ENCODE measurements around the gene ODAD4.
"Not testable (repeated sequence)": the region's sequence is repeated elsewhere in the genome, so short reads cannot be mapped to it uniquely, and the experiment has no call there.

The ODAD4 gene

DNA sequence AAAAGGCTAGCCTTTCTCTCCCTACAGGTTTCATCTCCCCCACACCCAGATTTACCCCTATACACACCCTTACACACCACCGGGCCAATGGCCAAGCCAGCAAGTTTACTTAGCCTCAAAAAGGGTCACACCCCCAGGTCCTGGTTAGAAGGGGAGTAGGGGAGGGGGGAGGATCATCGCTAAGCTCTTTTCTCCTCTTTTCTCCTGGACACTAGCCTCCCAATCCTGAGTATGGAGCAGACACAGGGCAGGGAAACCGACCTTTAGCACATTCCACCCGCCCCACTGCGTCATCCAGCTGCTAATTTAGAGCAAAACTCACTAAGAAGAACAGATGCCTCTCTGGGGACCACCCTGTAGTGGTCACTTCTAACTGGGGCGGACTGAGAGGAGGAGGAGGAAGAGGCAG lies 16.1 kb upstream of the ODAD4 start:
- no peak for DNase-seq

DNA sequence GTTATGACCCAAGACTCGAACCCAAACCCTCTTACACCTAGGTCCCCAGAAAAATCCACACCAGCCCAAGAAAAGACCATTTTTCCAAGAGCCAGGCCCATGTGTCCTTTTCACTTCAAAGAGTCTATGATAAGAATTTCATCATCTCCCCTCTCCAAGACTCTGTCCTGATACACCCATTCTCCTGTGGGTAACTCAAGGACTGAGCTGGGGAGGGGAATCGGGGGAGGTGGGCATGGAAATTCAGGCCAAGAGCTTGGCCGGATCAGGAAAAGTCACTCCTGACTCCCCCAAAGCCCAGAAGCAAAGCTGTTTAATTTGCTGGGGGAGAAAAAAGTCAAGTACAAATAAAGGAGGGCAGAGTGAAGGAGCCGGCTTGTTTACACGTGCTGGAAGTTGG lies 15.4 kb upstream of the ODAD4 start:
- DNase-seq, result no peak

DNA sequence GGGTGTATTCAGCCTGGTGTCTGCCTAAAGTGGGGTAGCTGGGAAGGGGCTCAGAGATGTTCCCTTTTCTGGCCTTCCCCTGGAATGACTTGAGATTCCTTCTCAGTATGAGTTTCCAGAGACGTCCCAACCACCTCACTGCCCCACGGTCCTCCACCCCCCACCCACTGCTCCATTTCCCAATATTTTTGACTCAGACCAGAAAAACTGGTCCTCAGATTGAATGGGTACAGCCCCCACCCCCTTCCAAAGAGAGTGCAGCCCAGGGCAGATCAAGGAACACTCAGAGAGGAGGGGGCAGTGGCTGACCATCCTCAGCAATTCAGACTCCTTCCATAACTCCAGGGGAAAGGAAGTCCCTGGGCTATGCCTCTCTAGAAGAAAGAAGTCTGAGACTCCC lies 14.9 kb upstream of the ODAD4 start:
- DNase-seq, result no peak

DNA sequence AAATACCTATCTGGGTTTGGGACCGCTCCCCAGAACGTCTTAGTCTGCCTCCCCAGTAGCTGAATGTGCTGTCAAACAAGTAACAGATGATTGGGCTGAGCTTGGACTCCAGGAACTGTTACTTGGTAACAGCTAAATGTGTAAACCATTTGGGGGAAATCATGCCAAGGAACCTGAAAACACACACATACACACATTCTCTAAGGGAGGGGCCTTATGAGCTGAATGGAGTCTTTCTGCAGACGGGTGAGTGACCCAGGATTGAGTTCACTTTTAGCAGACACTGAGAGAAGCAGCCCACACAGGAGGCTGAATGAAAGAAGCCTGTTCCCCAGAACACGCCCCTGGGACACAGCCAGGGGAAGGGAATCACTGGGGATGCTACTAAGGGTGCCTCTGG lies 13.2 kb upstream of the ODAD4 start:
- no peak for DNase-seq

DNA sequence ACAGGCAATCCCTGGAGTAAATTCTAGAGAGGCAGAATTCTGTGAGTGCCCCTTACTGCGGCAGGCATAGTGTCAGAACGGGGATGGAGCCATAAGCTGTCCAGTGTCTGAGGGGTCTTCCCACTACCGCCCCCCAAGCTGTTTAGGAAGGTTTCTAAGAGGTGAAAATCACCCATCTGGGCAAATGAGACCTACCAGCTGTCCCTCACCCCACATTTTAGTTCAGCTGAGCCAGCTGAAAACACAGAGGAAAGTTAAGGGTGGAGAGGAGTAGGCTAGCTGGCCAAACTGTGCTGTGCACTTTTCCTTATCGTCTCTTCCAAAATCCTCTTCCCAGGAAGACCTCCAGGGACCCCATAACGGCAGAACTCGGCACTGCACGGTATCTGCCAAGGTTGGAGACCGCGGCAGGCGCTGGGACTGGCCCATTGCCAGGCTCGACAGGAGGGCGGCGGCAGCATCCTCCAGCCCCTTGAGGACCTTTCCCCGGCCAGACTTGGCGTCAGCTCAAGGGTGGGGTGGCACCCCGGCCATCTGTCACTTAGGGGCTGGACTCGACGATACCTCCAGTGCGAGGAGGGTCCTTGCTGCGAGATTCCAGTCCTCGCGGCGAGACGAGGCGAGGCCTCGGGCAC lies 12.6 kb upstream of the ODAD4 start:
- no peak for DNase-seq

DNA sequence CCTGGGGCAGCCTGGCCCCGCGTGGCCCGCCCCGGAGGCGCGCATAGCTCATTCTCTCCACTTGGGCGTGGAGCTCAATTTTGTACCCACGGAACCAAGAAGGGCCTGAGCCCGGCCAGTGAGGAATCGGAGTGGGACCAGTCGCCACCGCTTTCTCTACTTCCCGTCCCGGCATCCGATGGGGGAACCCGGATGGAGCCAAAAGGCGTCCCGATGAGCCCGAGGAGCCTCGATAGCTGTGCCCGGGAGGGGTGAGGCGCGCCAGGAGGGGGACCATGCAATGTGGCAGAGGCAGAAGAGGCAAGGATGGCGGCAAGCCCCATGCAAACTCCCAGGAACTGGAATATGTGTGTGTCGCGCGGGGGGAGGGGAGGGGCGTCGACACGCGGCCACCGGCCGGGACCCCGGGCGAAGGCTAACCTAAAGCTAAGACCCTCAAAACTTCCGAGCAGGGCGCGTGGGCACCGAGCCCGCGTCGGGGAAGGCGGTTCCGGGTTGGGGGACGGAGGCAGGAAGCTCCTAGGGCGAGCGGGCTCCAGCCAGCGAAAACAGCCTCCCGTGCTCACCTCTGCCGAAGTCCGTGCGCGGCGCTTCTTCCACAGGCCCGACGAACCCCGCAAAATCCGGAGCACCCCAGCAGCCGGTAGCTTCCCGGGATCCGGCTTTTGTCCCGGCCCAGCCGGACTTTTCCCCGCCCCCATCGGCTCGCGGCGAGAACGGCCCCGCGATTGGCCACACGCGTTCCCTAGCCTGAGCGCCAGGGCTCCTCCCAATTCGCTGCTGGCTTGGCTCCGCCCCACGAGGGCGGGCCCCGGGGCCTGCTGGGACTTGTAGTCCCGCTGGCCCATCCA lies 11.9 kb upstream of the ODAD4 start, which contains the start of gene ACLY:
Gene ACLY, minus strand, starts transcription at position 638 of the 851 bp plus-strand sequence. CDS start 5,078 bp downstream, outside the sequence.
- peak; percentile 91 for DNase-seq

DNA sequence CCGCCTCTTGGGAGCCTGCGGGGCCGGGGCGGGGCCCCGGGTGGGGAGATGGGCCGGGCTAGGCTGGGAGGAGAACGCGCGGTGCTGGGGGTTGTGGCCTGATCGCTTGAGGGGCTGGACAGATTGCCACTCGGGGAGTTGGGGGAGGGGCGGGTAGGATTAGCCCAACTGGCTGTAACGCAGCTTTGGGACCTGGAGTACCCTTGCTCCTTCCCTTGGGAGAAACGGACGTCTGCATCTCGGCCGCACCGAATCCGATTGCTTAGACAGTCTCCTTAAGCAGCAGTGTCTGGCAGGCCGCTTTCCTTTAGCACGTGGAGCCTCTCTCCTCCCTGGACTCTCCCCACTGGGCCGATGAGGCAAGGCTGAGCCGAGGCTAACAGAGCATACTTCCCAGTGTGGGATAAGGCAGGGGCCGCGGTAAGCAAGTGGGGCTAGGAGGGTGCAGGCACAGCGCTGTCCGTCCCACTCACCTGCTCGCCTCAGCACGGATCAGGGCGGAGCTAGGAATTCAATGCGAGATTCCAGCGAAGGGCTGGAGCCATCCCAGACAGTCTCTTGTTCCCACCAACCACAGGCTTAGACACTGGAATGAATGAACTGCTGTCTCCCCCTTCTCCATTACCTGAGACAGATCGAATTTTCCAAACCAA lies 11.1 kb upstream of the ODAD4 start:
- DNase-seq, result no peak

DNA sequence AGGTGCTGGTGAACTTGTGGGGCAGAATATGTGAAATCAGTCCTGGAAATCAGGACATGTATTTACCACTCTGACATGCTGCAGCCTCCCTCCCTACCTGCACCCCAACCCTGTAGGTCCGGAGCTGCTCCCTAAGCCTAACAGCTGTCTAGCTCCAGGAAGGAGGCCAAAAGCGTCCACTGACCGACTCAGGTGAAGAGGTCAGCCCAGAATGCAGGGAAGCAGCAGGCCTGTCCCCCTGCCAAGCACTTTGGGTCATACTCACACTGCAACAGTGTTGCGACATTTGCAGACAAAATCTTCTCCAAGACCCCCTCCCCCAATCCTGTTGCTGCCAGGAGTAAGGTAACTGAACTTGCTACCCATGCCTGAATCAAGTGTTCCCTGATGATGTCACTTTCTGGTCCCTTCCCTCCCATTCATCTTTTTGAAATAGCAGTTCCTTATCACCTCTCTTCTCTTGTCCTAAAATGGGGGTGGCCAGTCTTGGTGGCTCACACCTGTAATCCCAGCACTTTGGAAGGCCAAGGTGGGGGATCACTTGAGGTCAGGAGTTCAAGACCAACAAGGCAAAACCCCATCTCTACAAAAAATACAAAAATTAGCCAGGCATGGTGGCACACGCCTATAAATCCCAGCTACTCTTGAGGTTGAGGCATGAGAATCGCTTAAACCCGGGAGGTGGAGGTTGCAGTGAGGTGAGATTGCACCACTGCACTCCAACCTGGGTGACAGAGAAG lies 10.4 kb upstream of the ODAD4 start:
- DNase-seq, result no peak

DNA sequence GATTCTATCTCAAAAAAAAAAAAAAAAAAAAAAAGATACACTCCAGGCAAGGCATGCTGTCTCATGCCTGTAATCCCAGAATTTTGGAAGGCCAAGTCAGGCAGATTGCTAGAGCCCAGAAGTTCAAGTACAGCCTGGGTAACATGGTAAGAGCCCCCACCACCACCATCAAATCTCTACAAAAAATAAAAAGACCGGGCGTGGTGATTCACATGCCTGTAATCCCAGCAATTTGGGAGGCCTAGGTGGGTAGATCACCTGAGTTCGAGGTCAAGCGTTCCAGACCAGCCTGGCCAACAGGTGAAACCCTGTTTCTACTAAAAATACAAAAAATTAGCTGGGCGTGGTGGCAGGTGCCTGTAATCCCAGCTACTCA lies 9.8 kb upstream of the ODAD4 start:
- DNase-seq, result no peak

DNA sequence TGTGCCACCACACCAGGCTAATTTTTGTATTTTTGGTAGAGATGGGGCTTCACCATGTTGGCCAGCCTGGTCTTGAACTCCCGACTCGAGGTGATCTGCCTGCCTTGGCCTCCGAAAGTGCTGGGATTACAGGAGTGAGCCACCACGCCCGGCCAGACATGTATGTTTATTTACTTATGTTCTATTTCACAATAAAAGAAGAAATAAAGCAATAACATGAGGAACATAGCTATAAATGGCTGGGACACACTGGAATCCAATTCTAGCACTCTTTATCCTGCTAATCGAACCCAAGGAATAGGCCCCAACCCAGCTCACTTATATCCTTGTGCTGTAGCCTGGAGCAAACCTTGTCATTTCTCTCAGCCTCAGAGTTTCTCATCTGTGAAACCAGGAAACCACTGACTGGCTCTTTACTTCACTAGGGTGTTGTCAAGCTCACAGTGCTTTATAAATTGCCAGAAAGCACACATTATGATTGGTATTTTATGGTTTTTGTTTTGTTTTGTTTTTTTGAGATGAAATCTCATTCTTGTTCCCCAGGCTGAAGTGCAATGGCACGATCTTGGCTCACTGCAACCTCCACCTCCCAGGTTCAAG lies 4.3 kb upstream of the ODAD4 start:
- DNase-seq, result no peak

DNA sequence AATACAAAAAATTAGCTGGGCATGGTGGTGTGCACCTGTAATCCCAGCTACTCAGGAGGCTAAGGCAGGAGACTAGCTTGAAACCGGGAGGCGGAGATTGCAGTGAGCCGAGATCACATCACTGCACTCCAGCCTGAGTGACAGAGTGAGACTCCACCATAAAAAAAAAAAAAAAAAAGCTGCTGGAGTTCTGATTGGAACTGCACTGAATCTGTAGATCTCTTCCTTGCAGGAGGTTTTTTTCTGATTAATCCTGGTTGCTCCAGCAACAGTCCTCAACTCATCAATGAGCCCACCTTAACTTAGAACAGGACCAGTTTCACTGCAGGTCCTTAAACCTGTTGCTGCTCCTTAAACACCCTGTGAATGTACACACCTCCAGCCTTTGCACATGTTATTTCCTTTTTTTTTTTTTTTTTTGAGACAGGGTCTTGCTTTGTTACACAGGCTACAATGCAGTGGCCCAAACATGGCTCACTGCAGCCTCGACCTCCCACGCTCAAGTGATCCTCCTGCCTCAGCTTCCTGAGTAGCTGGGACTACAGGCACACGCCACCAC lies 1.6 kb upstream of the ODAD4 start:
- no peak for DNase-seq

DNA sequence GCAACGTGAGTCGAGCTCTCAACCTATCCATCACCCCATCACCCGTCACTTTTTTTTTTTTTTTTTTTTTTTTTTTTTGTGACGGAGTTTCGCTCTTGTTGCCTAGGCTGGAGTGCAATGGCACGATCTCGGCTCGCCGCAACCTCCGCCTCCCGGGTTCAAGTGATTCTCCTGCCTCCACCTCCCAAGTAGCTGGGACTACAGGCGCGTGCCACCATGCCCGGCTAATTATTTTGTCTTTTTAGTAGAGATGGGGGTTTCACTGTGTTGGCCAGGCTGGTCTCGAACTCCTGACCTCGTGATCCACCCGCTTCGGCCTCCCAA lies 378 bp downstream of the ODAD4 start:
- not testable (repeated sequence) for DNase-seq

DNA sequence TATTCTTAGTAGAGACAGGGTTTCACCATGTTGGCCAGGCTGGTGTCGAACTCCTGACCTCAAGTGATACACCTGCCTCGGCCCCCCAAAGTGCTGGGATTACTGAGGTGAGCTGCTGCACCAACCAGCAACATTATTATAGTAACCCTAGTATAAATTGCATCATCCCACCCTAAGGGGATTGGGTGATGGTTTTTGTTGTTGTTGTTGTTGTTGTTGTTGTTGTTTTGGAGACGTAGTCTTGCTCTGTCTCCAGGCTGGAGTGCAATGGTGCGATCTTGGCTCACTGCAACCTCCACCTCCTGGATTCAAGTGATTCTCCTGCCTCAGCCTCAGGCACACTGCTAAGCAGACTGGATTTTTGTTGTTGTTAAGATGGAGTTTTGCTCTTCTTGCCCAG lies 1.3 kb downstream of the ODAD4 start:
- DNase-seq, result not testable (repeated sequence)

DNA sequence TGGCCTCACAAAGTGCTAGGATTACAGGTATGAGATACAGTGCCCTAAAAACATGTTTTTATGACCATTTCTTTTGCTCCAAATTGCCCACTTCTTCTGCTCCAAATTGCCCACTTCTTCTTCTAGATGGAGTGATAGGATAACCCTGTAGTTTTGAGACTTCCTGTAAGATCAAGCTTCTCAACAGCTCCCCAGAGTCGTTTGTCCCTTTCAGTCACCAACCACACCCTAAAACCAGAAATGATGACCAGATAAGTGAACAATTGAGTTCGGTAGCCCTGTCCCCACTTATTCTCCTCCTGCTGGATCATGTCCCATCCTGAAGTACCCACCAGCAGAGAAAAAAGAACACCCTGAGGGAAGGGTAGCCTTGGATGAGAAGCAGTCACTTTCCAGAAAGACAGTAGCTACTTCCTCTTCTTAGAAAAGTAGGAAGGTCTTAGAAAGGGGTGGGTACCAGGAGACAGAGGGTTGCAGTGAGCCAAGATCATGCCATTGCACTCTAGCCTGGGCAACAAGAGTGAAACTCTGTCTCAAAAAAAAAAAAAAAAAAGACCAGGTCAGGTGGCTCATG lies 2.5 kb downstream of the ODAD4 start:
- peak; percentile 14 for DNase-seq

DNA sequence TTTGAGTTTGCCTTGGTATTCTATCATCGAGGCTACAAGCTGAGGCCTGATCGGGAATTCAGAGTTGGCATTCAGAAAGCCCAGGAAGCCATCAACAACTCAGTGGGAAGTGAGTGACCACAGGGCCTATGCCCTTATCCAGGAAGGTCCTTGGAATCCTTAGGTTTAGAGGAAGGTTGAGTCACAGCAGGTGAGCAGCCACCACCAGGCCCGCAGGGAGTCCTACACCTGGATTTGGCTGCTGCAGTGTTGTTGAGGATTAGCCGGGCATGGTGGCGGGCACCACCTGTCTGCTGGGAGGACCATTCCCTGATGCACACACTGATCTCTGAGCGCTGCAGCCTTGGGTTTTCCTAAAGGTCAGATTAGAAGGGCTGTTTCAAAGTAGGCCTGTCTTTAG lies 5.2 kb downstream of the ODAD4 start:
- DNase-seq, result no peak

DNA sequence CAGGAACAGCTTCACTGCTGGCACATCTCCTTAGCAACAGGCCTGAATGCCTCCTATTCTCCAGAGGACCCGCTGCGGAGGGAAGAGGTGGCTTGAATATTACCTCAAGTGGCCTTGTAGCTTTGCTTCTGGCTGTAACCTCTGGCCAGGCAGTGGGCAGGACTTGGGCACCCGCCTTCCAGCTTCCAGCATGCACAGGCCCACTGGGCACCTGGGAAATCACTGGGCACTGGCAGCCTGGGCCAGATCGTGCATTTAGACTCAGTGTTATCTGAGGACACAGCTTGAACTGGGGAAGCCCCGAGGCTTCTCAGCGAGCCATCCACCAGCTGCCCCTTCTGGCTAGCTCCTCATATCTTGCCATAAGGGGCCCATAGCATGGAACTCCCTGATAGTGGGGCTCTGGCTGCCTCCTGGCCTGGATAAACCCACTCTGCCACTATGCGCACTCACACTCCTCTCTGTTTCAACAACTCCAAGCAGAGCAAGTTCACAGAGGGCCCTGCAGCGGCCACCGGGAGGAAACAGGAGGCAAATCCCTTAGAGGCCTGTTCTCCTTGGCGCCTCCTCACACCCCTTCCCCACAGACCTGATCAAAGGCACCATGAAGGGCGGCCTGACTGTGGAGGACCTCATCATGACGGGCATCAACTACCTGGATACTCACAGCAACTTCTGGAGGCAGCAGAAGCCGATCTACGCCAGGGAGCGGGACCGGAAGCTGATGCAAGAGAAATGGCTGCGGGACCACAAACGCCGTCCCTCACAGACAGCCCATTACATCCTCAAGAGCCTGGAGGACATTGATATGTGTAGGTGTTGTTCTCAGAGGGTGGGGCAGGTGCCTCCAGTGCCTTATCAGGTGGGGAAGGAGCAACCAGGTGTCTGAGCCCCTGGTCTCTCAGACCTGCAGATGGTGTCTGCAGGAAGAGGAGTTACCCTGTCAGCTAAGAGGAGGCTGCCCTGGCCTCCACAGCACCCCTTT lies 7.8 kb downstream of the ODAD4 start:
- no peak for DNase-seq

DNA sequence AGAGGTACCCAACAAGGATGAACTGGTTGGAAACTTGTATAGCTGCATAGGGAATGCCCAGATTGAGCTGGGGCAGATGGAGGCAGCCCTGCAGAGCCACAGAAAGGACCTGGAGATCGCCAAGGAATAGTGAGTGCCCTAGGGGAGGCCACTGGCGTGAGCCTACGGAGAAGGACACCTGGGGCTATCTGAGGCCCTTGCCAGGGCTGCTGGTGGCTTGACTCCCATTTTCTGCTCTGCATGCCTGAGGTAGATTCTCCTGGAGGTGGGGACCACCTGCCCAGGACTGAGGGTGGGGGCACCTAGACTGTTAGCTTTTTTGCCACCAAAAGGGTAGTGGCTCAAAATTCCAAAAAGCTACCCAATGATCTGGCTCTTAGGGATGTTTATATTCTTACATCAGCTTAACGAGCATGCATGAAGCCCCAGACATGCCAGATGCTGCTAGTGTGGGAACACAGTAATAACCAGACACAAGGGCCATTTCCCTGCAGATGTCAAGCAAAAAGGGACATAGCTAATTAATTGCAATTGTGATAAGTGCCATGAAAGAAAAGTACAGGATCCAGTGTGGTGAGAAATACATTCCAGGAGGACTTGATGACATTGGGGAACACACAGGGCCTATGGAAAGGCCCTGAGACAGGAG lies 8.8 kb downstream of the ODAD4 start:
- DNase-seq, result no peak

DNA sequence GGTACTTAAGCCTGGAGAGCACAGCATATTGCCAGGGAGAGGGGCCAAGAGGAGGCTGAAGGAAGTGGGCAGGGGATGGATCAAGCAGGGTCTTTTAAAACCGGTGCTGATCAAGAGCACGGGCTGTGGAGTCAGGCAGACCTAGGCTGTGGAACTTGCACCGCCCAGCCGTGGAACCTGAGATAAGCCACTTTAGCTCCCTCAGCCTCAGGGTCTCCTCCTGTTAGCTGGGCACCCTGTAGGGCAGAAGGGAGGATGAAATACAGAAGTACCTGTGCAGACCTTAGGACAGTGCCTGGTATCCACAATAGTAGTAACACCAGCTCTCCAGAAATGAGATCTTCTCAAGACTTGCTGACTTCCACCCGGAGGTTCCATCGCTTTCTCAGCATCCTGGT lies 9.3 kb downstream of the ODAD4 start:
- no peak for DNase-seq

DNA sequence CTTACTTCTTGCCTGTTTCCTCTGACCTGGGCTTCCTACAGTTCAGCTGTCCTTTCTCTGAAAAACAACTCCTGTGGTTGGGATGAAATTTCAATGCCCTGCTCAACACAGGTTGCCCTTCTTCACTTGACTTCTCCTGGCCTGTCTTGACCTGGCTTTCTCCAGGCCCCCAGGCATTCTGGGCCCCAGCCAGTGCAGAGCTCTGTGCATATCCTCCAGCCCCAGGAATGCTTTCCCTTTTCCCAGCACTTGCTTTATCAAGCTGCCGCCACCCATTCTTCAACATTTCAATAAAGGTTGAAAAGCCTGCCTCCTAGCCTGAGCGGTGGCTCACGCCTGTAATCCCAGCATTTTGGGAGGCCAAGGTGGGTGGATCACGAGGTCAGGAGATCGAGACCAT lies 10.8 kb downstream of the ODAD4 start:
- DNase-seq, result no peak

DNA sequence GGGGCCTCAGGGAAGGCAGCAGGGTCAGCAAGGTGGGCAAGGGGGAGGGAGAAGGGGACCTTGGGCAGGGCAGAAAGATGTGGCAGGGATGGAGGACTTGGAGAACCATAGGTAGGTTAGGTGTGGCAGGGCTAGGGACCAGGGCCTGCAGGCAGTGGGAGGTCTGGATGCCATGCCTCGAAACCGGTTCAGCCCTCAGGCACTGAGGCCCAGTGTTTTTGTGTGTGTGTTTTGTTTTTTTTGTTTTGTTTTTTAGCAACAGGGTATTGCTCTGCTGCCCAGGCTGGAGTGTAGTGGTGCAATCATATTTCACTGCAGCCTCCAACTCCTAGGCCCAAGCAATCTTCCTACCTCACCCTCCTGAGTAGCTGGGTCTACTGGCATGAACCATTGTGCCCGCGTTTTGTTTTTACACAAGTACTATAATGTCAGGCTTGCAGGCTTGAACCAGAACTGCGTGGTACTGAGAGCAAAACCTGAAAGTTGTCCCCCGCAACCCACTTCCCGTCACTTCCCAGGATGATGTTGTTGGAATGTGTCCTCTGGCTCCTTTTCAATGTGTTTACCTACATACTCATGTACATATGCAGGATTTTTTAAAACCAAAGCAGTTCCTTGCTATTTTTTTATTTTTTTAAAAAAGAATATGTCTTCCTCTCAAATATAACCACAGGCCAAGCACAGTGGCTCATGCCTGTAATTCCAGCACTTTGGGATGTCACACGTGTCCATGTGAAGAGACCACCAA lies 12.4 kb downstream of the ODAD4 start:
- DNase-seq, result no peak
